Endodermal cell (in vitro differentiated cells): ENCODE results near the gene CCDC69. TPM values are rescaled to one million over a fixed set of nuclear protein-coding genes. Genes with fewer than 3 reads are reported as not detected.

Source experiments
- DNase-seq: peaks from one replicate; pipeline ENCODE4 v3.0.0-alpha.2; 2017
- H3K27ac ChIP-seq: 2 replicates; pipeline ENCODE4 v1.5.1; 2013; ENCODE audit warnings: mild to moderate bottlenecking, low read depth, low read length, moderate library complexity
- H3K27me3 ChIP-seq: 2 replicates; pipeline ENCODE4 v1.6.1; 2013; ENCODE audit warnings: mild to moderate bottlenecking, low read length, moderate library complexity; ENCODE audit not compliant: insufficient read depth, control insufficient read depth, poor library complexity, severe bottlenecking
- H3K36me3 ChIP-seq: 2 replicates; pipeline ENCODE4 v1.7.0; 2013; ENCODE audit warnings: mild to moderate bottlenecking, low read length, moderate library complexity; ENCODE audit not compliant: control insufficient read depth, insufficient read depth
- H3K4me1 ChIP-seq: one replicate; pipeline ENCODE4 v1.7.0; 2013; ENCODE audit warnings: low read length; ENCODE audit not compliant: control insufficient read depth, insufficient read depth
- H3K4me3 ChIP-seq: 2 replicates; pipeline ENCODE4 v1.5.1; 2013; ENCODE audit warnings: mild to moderate bottlenecking, low read length, moderate library complexity
- H3K9ac ChIP-seq: 2 replicates; pipeline ENCODE4 v1.6.1; 2013; ENCODE audit warnings: mild to moderate bottlenecking, low read length, moderate library complexity; ENCODE audit not compliant: poor library complexity, severe bottlenecking; ENCODE audit errors: extremely low read depth
- H3K9me3 ChIP-seq: 2 replicates; pipeline ENCODE4 v1.6.1; 2013; ENCODE audit warnings: mild to moderate bottlenecking, low read length, moderate library complexity; ENCODE audit not compliant: control insufficient read depth
- H3K27ac Mint-ChIP-seq: 2 replicates; pipeline ENCODE4 v1.8.0; 2020; ENCODE audit warnings: mixed read lengths
- H3K27me3 Mint-ChIP-seq: 2 replicates; pipeline ENCODE4 v1.8.0; 2021; ENCODE audit warnings: mild to moderate bottlenecking, mixed read lengths; ENCODE audit not compliant: insufficient read depth
- H3K36me3 Mint-ChIP-seq: 2 replicates; pipeline ENCODE4 v1.8.0; 2020; ENCODE audit warnings: low read depth, mixed read lengths
- H3K4me1 Mint-ChIP-seq: 2 replicates; pipeline ENCODE4 v1.8.0; 2020; ENCODE audit warnings: mixed read lengths
- H3K4me3 Mint-ChIP-seq: 2 replicates; pipeline ENCODE4 v1.8.0; 2020; ENCODE audit warnings: mild to moderate bottlenecking, moderate library complexity, mixed read lengths
- H3K9me3 Mint-ChIP-seq: 2 replicates; pipeline ENCODE4 v1.8.0; 2020; ENCODE audit warnings: mild to moderate bottlenecking, mixed read lengths
- CTCF ChIP-seq: fragments of 200-600 bp; sonication (generic); conservative IDR thresholded peaks from 2 replicates; pipeline ENCODE4 v1.5.0; 2021; ENCODE audit warnings: antibody characterized with exemption, mild to moderate bottlenecking
- WGBS, 2 experiments: methylation state at CpG; one replicate each; pipeline versions ENCODE4 v1.1.5 to v1.1.7; 2013; ENCODE audit warnings: missing lambda C conversion rate in 2 of 2, mixed read lengths in 1 of 2; ENCODE audit not compliant: insufficient coverage in 1 of 2, insufficient read length in 1 of 2; 5-methylcytosine and 5-hydroxymethylcytosine counted together
- total RNA-seq, 2 donors: library from RNA; stranded (reverse); fragmentation: NEBNext Ultra II Directional in 1 of 2; extraction: Animal tissue kit (Norgen Biotek cat#: 25700) in 1 of 2; gene quantifications; 2 replicates in 1 of 2; 3 replicates in 1 of 2; pipeline ENCODE4 v1.2.1, GENCODE V29; 2021

The CCDC69 gene
- total RNA-seq, 2 donors from 2014 or later = 4.4 to 6.4 TPM

GRCh38 chr5:151141535-151141934, 82.4 kb downstream of the CCDC69 start:
- Mint-ChIP-seq H3K27ac (peak overlapping the region; percentile 33), H3K4me1 (peaks cover 6% of the 10 kb centered on the region), H3K4me3 (no peak overlapping the region), H3K27me3 (no peaks in the 10 kb centered on the region), H3K36me3 (peaks cover 59% of the 10 kb centered on the region), H3K9me3 (no peaks in the 10 kb centered on the region)
- Histone ChIP-seq H3K36me3 (peaks cover 96% of the 10 kb centered on the region), H3K4me3 (no peak overlapping the region), H3K9ac (no peak overlapping the region), H3K27me3 (no peaks in the 10 kb centered on the region), H3K9me3 (no peaks in the 10 kb centered on the region), H3K27ac (no peak overlapping the region), H3K4me1 (peaks cover 4% of the 10 kb centered on the region)
- TF ChIP-seq CTCF = no peak
- DNase-seq = peak; percentile 65
- WGBS, 2 experiments = 81 to 83% methylated on average over 15 of the region's 15 CpGs

- DNase-seq = no peak
- H3K27ac ChIP-seq = no peak overlapping the region
- H3K27ac Mint-ChIP-seq = peak overlapping the region; percentile 33
- peaks cover 4% of the 10 kb centered on the region for H3K4me1 ChIP-seq
- no peaks in the 10 kb centered on the region for H3K27me3 ChIP-seq
- H3K27me3 Mint-ChIP-seq = no peaks in the 10 kb centered on the region
- H3K9me3 ChIP-seq = no peaks in the 10 kb centered on the region
- H3K36me3 ChIP-seq = peaks cover 96% of the 10 kb centered on the region
- no peaks in the 10 kb centered on the region for H3K9me3 Mint-ChIP-seq
- H3K4me1 Mint-ChIP-seq = peaks cover 6% of the 10 kb centered on the region
- peaks cover 57% of the 10 kb centered on the region for H3K36me3 Mint-ChIP-seq
- no peak overlapping the region for H3K4me3 Mint-ChIP-seq
- TF ChIP-seq CTCF = no peak
- no peak overlapping the region for H3K4me3 ChIP-seq
- no peak overlapping the region for H3K9ac ChIP-seq
- WGBS, 2 experiments = 92 to 96% methylated on average over 4 to 7 of the region's 7 CpGs
Observed at GRCh38 chr5:151140686-151141459, 83.0 kb downstream of the CCDC69 start.

- peaks cover 4% of the 10 kb centered on the region for H3K4me1 ChIP-seq
- H3K27ac Mint-ChIP-seq = no peak overlapping the region
- no peak for TF ChIP-seq CTCF
- H3K27ac ChIP-seq = no peak overlapping the region
- no peak for DNase-seq
- no peak overlapping the region for H3K4me3 ChIP-seq
- H3K4me1 Mint-ChIP-seq = peaks cover 6% of the 10 kb centered on the region
- H3K36me3 ChIP-seq = peaks cover 96% of the 10 kb centered on the region
- no peak overlapping the region for H3K4me3 Mint-ChIP-seq
- no peaks in the 10 kb centered on the region for H3K27me3 ChIP-seq
- peaks cover 62% of the 10 kb centered on the region for H3K36me3 Mint-ChIP-seq
- 99% methylated on average over 3 of the region's 3 CpGs; no CpG with 5 or more reads in 1 of the 2 experiments for WGBS, 2 experiments
- no peaks in the 10 kb centered on the region for H3K9me3 Mint-ChIP-seq
- H3K27me3 Mint-ChIP-seq = no peaks in the 10 kb centered on the region
- H3K9ac ChIP-seq = no peak overlapping the region
- no peaks in the 10 kb centered on the region for H3K9me3 ChIP-seq
Observed at GRCh38 chr5:151139646-151140045, 84.2 kb downstream of the CCDC69 start.
